K562 (cell line): ENCODE measurements around the gene PSORS1C2. TPM values are rescaled to one million over a fixed set of nuclear protein-coding genes. Genes with fewer than 3 reads are reported as not detected.

Experiments used
- ARNT ChIP-seq, 2 experiments: fragments of 450-650 bp; IDR thresholded peaks; 2 replicates each; pipeline ENCODE4 v1.6.1; 2016; ENCODE audit warnings: mild to moderate bottlenecking in 1 of 2
- DPF2 ChIP-seq: fragments of 450-650 bp; IDR thresholded peaks from 2 replicates; pipeline ENCODE4 v1.6.1; 2016
- EGR1 ChIP-seq: fragments of 450-650 bp; conservative IDR thresholded peaks from 2 replicates; pipeline ENCODE4 v1.6.1; 2017; ENCODE audit warnings: mild to moderate bottlenecking
- KAT7 ChIP-seq: sonication (generic); formaldehyde crosslinking; IDR thresholded peaks from 2 replicates; pipeline ENCODE4 v1.8.0; 2022; ENCODE audit warnings: missing genetic modification reagents, mild to moderate bottlenecking, borderline replicate concordance
- RB1 ChIP-seq: fragments of 450-650 bp; IDR thresholded peaks from 2 replicates; pipeline ENCODE4 v1.6.1; 2017; ENCODE audit warnings: low read depth, mild to moderate bottlenecking
- SMARCA4 ChIP-seq: fragments of 450-650 bp; IDR thresholded peaks from 2 replicates; pipeline ENCODE4 v1.6.1; 2016
- TOE1 ChIP-seq, 2 experiments: fragments of 450-650 bp in 1 of 2; sonication (generic) in 1 of 2; formaldehyde crosslinking in 1 of 2; IDR thresholded peaks; 2 replicates each; pipeline versions ENCODE4 v1.7.1 to v1.8.0; 2016 to 2022; ENCODE audit warnings: borderline replicate concordance in 2 of 2, mild to moderate bottlenecking in 2 of 2, antibody characterized with exemption in 1 of 2, inconsistent platforms in 1 of 2, low read depth in 1 of 2, missing genetic modification reagents in 1 of 2, moderate library complexity in 1 of 2
- polyA plus RNA-seq, 8 experiments: library from polyadenylated mRNA; depleted of rRNA in 4 of 8; stranded (reverse) in 5 of 8; unstranded in 3 of 8; fragments of >200 nt; fragmentation: Nextera tagmentation in 2 of 8; fragmentation: Illumina TruSeq in 1 of 8; extraction: Ambion mirVana in 2 of 8; extraction: Trizol in 1 of 8; gene quantifications; 2 replicates each; pipeline versions ENCODE4 v1.2.1 to v1.2.3, GENCODE V29; 2011 to 2014; ENCODE audit warnings: inconsistent platforms in 1 of 8, missing spikeins in 1 of 8
- total RNA-seq, 7 experiments: library from RNA; depleted of rRNA in 6 of 7; stranded (reverse); fragments of >200 nt in 6 of 7; fragmentation: Illumina TruSeq in 2 of 7; extraction: Trizol in 2 of 7; gene quantifications; 2 replicates each; pipeline versions ENCODE4 v1.2.1 to v1.2.3, GENCODE V29; 2011 to 2021; ENCODE audit warnings: low replicate concordance in 1 of 7
- TF ChIP-seq, protein P1 (sequence below), 3 experiments: IDR thresholded peaks in 2 of 3; conservative IDR thresholded peaks in 1 of 3; 2 replicates each; pipeline ENCODE4 v1.5.1; 2011 to 2012; ENCODE audit warnings: low read length in 3 of 3, mild to moderate bottlenecking in 3 of 3, control low read depth in 2 of 3, improper control_type of control experiment in 1 of 3, inconsistent platforms in 1 of 3, low read depth in 1 of 3, mixed read lengths in 1 of 3, moderate library complexity in 1 of 3; ENCODE audit not compliant: insufficient read depth in 2 of 3
- TF ChIP-seq, protein P2 (sequence below): IDR thresholded peaks from 2 replicates; pipeline ENCODE4 v1.6.1; 2012; ENCODE audit warnings: low read depth, low read length, improper control_type of control experiment, borderline replicate concordance
- TF ChIP-seq, protein P3 (sequence below), 2 experiments: fragments of 450-650 bp in 1 of 2; sonication (generic) in 1 of 2; formaldehyde crosslinking in 1 of 2; IDR thresholded peaks in 1 of 2; conservative IDR thresholded peaks in 1 of 2; 2 replicates each; pipeline versions ENCODE4 v1.6.1 to v1.8.1; 2016 to 2023; ENCODE audit warnings: mild to moderate bottlenecking in 2 of 2, moderate library complexity in 2 of 2, inconsistent platforms in 1 of 2, missing genetic modification reagents in 1 of 2
- TF ChIP-seq, protein P4 (sequence below): sonication (generic); formaldehyde crosslinking; IDR thresholded peaks from 2 replicates; pipeline ENCODE4 v1.8.0; 2023; ENCODE audit warnings: missing genetic modification reagents, mild to moderate bottlenecking, borderline replicate concordance
- TF ChIP-seq, protein P5 (sequence below): fragments of 200-800 bp; sonication (Bioruptor generic); IDR thresholded peaks from 2 replicates; pipeline ENCODE4 v1.6.1; 2017; ENCODE audit warnings: missing genetic modification characterization, missing compliant biosample characterization

Gene PSORS1C2
- total and polyA plus RNA-seq, 9 of the 15 experiments (the other 6 are each of a cell fraction or from before 2014, with no cell fraction given) = not detected

DNA sequence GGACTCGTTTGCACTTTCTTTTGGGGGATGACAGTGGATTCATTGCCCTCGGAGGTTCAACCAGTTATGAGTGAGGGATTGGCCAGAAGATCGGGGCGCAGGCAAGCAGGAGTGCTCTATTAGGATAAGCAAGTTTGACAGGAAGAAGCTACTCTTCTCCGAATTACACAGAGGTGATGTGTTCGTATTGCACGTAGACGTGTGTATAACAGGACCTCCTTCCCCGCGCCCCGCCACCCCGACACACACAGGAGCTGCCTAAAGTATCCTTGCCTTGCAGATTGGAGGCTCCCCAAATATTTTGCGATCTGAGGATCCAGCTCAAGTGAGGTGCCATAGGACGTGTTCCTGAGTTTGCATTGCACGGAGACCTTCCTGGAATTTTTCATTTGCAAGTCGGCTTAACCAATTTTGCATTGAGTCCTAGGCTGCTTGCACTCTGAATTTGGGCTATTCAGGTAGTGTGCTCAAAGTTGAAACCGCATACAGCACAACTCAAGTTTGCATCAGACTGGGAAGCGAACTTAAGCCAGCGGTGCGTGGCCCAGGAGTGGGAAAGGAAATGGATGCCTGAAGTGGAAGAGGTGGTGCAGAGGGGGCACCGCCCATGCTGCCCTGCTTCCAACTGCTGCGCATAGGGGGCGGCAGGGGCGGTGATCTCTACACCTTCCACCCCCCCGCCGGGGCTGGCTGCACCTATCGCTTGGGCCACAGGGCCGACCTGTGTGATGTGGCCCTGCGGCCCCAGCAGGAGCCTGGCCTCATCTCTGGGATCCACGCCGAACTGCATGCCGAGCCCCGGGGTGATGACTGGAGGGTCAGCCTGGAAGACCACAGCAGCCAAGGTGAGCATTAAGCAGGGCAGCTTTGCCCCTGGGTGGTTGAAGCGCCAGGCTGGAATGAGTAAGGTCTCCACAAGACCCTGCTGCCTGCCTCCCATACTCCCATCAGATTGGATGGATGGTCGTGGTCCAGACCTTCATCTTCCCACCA is 20.3 kb upstream of the PSORS1C2 start (continued):
- TF ChIP-seq, protein P1, sequence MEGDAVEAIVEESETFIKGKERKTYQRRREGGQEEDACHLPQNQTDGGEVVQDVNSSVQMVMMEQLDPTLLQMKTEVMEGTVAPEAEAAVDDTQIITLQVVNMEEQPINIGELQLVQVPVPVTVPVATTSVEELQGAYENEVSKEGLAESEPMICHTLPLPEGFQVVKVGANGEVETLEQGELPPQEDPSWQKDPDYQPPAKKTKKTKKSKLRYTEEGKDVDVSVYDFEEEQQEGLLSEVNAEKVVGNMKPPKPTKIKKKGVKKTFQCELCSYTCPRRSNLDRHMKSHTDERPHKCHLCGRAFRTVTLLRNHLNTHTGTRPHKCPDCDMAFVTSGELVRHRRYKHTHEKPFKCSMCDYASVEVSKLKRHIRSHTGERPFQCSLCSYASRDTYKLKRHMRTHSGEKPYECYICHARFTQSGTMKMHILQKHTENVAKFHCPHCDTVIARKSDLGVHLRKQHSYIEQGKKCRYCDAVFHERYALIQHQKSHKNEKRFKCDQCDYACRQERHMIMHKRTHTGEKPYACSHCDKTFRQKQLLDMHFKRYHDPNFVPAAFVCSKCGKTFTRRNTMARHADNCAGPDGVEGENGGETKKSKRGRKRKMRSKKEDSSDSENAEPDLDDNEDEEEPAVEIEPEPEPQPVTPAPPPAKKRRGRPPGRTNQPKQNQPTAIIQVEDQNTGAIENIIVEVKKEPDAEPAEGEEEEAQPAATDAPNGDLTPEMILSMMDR (IDR thresholded peaks at IDR 0.05 in 2 of 3, conservative IDR thresholded peaks at IDR 0.05 in 1 of 3; ENCODE audit: insufficient read depth in 2 of 3, low read depth in 1 of 3, low read length in 3 of 3) = peak in 2 of 3 experiments; percentile 16 to 22; a peak in 2 of 6 replicates
- no peak for TF ChIP-seq ARNT (IDR thresholded peaks at IDR 0.05)
- TF ChIP-seq, protein P2, sequence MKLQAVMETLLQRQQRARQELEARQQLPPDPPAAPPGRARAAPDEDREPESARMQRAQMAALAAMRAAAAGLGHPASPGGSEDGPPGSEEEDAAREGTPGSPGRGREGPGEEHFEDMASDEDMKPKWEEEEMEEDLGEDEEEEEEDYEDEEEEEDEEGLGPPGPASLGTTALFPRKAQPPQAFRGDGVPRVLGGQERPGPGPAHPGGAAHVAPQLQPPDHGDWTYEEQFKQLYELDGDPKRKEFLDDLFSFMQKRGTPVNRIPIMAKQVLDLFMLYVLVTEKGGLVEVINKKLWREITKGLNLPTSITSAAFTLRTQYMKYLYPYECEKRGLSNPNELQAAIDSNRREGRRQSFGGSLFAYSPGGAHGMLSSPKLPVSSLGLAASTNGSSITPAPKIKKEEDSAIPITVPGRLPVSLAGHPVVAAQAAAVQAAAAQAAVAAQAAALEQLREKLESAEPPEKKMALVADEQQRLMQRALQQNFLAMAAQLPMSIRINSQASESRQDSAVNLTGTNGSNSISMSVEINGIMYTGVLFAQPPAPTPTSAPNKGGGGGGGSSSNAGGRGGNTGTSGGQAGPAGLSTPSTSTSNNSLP = no peak
- peak; percentile 26; the same call in 1 of the 2 replicates for TF ChIP-seq EGR1
- TF ChIP-seq TOE1 (IDR thresholded peaks at IDR 0.05; ENCODE audit: borderline replicate concordance) = 0 out of 2 replicates have a peak, but pooled peaks have one; percentile 52
- TF ChIP-seq TOE1 (CRISPR knock-in tag; IDR thresholded peaks at IDR 0.05; ENCODE audit: borderline replicate concordance, low read depth) = no peak
- peak; percentile 45; the same call in 1 of the 2 replicates for TF ChIP-seq SMARCA4
- 0 out of 2 replicates have a peak, but pooled peaks have one; percentile 31 for TF ChIP-seq RB1
- TF ChIP-seq, protein P3, sequence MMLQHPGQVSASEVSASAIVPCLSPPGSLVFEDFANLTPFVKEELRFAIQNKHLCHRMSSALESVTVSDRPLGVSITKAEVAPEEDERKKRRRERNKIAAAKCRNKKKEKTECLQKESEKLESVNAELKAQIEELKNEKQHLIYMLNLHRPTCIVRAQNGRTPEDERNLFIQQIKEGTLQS (IDR thresholded peaks at IDR 0.05) = no peak
- TF ChIP-seq, protein P3 (CRISPR knock-in tag; conservative IDR thresholded peaks at IDR 0.05) = no peak
- TF ChIP-seq, protein P4, sequence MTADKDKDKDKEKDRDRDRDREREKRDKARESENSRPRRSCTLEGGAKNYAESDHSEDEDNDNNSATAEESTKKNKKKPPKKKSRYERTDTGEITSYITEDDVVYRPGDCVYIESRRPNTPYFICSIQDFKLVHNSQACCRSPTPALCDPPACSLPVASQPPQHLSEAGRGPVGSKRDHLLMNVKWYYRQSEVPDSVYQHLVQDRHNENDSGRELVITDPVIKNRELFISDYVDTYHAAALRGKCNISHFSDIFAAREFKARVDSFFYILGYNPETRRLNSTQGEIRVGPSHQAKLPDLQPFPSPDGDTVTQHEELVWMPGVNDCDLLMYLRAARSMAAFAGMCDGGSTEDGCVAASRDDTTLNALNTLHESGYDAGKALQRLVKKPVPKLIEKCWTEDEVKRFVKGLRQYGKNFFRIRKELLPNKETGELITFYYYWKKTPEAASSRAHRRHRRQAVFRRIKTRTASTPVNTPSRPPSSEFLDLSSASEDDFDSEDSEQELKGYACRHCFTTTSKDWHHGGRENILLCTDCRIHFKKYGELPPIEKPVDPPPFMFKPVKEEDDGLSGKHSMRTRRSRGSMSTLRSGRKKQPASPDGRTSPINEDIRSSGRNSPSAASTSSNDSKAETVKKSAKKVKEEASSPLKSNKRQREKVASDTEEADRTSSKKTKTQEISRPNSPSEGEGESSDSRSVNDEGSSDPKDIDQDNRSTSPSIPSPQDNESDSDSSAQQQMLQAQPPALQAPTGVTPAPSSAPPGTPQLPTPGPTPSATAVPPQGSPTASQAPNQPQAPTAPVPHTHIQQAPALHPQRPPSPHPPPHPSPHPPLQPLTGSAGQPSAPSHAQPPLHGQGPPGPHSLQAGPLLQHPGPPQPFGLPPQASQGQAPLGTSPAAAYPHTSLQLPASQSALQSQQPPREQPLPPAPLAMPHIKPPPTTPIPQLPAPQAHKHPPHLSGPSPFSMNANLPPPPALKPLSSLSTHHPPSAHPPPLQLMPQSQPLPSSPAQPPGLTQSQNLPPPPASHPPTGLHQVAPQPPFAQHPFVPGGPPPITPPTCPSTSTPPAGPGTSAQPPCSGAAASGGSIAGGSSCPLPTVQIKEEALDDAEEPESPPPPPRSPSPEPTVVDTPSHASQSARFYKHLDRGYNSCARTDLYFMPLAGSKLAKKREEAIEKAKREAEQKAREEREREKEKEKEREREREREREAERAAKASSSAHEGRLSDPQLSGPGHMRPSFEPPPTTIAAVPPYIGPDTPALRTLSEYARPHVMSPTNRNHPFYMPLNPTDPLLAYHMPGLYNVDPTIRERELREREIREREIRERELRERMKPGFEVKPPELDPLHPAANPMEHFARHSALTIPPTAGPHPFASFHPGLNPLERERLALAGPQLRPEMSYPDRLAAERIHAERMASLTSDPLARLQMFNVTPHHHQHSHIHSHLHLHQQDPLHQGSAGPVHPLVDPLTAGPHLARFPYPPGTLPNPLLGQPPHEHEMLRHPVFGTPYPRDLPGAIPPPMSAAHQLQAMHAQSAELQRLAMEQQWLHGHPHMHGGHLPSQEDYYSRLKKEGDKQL (CRISPR knock-in tag) = no peak
- peak; percentile 43; the same call in 1 of the 2 replicates for TF ChIP-seq DPF2
- 0 out of 2 replicates have a peak, but pooled peaks have one; percentile 24 for TF ChIP-seq KAT7 (CRISPR knock-in tag)
- TF ChIP-seq, protein P5, sequence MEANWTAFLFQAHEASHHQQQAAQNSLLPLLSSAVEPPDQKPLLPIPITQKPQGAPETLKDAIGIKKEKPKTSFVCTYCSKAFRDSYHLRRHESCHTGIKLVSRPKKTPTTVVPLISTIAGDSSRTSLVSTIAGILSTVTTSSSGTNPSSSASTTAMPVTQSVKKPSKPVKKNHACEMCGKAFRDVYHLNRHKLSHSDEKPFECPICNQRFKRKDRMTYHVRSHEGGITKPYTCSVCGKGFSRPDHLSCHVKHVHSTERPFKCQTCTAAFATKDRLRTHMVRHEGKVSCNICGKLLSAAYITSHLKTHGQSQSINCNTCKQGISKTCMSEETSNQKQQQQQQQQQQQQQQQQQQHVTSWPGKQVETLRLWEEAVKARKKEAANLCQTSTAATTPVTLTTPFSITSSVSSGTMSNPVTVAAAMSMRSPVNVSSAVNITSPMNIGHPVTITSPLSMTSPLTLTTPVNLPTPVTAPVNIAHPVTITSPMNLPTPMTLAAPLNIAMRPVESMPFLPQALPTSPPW (CRISPR knock-in tag) = peak; percentile 45; the same call in 1 of the 2 replicates
